SK-N-MC (cell line): ENCODE results near the gene FIS1.

ENCODE experiments used
- EZH2 ChIP-seq: fragments of 200-600 bp; sonication (generic); IDR thresholded peaks from one replicate; pipeline ENCODE4 v1.6.1; 2017; ENCODE audit warnings: antibody characterized with exemption
- FOXP2 ChIP-seq: optimal IDR thresholded peaks from 2 replicates; pipeline ENCODE3; 2011; ENCODE audit warnings: mild to moderate bottlenecking, moderate library complexity; ENCODE audit not compliant: insufficient read depth; ENCODE audit errors: extremely low read length, control extremely low read depth
- POLR2AphosphoS5 ChIP-seq: IDR thresholded peaks from 2 replicates; pipeline ENCODE4 v1.6.1; 2012; ENCODE audit warnings: mild to moderate bottlenecking, low read depth, low read length, borderline replicate concordance

GRCh38 chr7:101216860-101217387 is 28.0 kb downstream of the FIS1 start:
- TF ChIP-seq POLR2AphosphoS5 (no peak), EZH2 (no peak), FOXP2 (no peak)
